Gastrocnemius medialis (tissue), 4 donors: ENCODE results near the gene SHANK2.

Experiments used
- CTCF ChIP-seq, 5 experiments: fragments of 450-650 bp in 3 of 5; fragments of 200-600 bp in 2 of 5; sonication (generic) in 2 of 5; IDR thresholded peaks in 4 of 5; conservative IDR thresholded peaks in 1 of 5; 1 replicate in 4 of 5; 2 replicates in 1 of 5; pipeline ENCODE4 v1.5.1; 2016 to 2019; ENCODE audit warnings: antibody characterized with exemption in 5 of 5, mild to moderate bottlenecking in 3 of 5, moderate library complexity in 3 of 5
- POLR2A ChIP-seq, 2 donors: fragments of 450-650 bp; IDR thresholded peaks; one replicate each; pipeline ENCODE4 v1.6.1; 2017; ENCODE audit warnings: antibody characterized with exemption in 2 of 2, mild to moderate bottlenecking in 2 of 2, moderate library complexity in 2 of 2

- TF ChIP-seq POLR2A (IDR thresholded peaks at IDR 0.05) = no peak
- TF ChIP-seq CTCF (IDR thresholded peaks at IDR 0.05 in 4 of 5, conservative IDR thresholded peaks at IDR 0.05 in 1 of 5) = no peak
Measured at GRCh38 chr11:71204748-71205664, 47.4 kb downstream of the SHANK2 start.
